ENCODE results near the gene PHACTR2.

- TF ChIP-seq CTCF (IDR thresholded peaks at IDR 0.05), result no peak
- no peak for TF ChIP-seq POLR2A (IDR thresholded peaks at IDR 0.05)
These were observed 16.8 kb downstream of the PHACTR2 start for GRCh38 chr6:143694560-143694959.

Data from body of pancreas (tissue), 4 donors.